Measurements from ENCODE around the gene SLC26A11.
"Not testable (repeated sequence)": the region's sequence is repeated elsewhere in the genome, so short reads cannot be mapped to it uniquely, and the experiment has no call there.

The SLC26A11 gene

DNA sequence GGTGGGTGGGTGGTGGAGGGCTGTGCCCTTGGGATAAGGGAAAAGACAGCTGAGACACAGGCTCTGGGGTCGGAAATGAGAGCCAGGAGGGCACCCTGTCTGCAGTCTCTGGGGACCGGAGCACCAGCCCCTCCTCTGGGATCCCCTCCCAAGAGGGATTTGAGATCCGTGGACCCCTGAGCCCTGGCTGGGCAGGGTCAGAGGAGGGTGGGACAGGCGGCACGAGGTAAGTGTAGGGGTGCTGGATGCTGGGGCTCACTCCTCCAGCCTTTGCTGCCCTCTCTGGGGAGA lies 519 bp upstream of the SLC26A11 start:
- no peak for DNase-seq

DNA sequence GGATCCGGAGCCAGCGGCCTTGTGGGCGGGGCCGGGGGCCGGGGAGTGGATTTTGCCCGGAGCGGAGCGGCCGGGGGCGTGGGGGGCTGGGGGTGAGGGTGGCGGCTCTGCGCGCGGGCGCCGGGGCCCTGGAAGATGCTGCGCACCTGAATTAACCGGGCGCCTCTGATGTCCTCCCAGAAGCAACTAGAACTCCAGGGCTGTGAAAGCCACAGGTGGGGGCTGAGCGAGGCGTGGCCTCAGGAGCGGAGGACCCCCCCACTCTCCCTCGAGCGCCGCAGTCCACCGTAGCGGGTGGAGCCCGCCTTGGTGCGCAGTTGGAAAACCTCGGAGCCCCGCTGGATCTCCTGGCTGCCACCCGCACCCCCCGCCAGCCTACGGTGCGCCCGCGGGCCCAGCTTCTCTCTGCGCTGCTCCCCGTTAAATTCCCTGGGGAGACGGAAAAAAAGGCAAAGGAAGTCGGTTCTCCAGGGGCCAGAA lies 549 bp downstream of the SLC26A11 start:
- DNase-seq, result peak; percentile 25

DNA sequence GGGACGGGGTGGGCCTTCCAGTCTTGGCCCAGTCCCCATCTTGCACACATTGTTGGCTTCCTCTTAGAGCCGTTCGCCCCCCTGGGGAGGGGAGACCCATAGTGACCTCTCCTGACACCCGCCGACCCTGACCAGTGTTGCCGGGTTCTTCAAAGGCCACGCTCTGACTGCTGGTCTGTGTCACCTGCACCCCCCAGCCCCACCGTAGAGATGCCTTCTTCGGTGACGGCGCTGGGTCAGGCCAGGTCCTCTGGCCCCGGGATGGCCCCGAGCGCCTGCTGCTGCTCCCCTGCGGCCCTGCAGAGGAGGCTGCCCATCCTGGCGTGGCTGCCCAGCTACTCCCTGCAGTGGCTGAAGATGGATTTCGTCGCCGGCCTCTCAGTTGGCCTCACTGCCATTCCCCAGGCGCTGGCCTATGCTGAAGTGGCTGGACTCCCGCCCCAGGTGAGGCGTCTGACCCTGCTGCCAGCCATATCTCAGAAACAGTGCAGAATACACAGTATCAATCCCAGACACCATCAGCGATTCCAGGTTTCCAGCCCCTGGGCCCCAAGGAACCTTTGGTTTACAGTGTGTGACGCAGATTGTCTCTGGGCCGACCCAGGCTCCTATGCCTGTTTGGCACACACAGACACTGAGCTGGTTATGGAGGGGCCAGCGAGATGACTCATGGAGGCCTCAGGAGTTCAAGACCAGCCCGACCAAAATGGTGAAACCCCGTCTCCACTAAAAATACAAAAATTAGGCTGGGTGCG lies 1.3 kb downstream of the SLC26A11 start:
- no peak for DNase-seq

DNA sequence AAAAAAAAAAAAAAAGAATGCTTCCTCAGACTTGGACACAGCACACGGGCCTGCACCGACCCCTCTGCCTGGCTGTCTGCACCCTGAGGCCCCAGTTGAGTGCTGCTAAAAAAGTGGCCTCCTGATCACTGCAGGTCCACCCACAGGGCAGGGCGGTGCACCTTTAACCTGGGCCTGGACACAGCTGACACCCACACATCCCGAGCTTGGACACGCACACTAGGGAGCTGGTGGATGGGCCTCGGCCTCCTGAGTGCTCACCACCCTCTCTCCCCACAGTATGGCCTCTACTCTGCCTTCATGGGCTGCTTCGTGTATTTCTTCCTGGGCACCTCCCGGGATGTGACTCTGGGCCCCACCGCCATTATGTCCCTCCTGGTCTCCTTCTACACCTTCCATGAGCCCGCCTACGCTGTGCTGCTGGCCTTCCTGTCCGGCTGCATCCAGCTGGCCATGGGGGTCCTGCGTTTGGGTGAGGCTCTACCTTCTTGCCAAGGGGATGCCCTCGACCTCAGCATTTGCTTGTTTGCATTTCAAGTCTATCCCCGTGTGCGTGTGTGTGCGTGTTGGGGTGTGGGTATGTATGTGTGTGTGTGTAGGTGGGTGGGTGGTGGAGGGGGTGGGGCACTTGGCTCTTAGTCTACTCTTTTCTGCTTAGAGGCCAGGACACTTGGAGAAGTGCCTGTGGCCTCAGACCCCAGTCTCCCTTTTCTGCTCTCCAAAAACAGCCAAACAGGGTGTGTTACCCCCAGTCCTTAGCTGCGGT lies 2.3 kb downstream of the SLC26A11 start:
- DNase-seq, result no peak

DNA sequence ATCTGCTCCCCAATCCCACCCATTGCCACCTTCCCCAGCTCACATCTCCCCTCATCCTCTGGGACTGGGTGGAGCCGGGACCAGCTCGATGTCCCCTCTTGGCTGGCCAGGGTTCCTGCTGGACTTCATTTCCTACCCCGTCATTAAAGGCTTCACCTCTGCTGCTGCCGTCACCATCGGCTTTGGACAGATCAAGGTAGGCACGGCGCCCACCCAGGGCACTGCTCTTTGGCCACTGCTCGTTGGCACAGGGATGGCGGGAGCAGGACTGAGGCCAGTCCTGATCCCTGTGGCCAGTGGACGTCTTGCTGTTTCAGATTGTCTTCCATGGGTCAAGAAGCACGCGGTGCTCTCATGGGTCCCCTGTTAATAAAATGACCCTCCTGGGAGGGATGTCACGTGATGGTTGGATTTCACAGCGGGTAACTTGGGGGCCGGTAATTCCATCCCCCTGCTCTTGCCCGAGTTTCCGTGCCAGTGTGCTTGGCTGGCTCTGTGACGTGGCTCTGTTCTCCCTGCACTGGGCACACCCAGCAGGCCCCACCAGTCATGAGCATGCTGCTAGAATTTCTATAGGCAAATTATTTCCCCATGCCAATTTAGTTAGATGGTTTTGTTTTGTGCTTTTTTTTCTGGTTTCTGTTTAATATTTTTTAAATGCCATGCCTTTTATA lies 3.1 kb downstream of the SLC26A11 start:
- no peak for DNase-seq

DNA sequence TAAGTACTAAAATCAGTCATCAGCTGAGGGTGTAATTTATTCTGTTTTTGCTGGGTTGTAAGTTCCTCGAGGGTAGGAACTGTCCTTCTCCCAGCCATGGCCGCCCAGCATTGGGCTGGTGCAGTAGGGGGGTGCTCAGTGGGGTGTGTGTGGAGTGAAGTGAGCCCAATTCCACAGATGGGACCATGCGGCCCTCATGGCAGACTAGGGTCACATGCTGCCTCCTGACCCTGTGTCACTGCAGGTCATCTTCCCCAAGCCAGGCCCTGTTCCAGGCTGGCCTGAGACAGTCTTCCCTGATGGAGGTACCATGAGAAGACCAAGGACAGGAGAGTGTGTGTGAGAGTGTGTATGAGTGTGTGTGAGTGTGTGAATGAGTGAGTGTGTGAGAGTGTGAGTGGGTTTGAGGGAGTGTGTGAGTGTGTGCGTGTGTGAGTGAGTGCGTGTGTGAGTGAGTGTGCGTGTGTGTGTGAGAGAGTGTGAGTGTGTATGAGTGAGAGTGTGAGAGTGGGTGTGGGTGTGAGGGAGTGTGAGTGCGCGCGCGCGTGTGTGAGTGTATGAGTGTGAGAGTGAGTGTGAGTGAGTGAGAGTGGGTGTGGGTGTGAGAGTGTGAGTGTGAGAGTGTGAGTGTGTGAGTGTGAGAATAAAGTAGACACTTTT lies 3.7 kb downstream of the SLC26A11 start:
- no peak for DNase-seq

DNA sequence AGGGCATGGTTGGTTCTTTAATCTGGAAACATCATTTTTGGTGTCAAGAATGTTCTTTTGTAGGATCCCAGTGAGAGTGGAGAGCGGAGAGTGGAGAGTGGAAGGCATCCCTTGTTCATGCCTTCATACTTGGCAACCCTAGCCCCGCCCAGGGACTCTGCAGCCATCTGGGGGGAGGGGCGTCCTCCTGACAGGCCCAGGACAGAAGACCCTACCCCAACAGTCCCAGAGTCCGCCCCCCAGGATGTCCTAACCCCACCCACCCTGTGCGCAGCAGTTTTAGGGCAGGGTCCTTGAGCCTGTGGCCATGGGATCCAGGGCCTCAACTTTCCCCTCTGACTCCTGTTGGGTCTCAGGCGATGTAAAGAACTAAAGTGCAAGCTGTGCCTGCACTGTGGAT lies 4.5 kb downstream of the SLC26A11 start:
- DNase-seq, result no peak

DNA sequence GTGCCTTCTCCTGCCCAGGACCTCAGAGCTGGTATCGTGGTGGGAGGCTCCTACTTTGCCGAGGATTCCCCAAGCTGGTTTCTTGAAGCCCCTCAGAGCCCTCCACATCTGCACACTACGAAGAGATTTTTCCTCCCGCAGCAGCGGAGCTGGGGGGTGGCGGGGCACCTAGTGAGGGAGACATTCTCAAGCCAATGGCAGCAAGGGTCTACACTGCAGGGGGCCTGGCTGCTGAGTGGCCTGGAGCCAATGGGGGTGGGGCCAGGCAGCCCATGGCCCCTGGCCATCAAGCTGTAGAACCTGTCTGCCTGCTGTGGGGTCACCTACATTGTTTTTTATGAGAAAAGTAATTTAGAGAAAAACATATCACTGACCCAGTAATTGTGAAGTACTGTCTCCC lies 5.0 kb downstream of the SLC26A11 start:
- no peak for DNase-seq

DNA sequence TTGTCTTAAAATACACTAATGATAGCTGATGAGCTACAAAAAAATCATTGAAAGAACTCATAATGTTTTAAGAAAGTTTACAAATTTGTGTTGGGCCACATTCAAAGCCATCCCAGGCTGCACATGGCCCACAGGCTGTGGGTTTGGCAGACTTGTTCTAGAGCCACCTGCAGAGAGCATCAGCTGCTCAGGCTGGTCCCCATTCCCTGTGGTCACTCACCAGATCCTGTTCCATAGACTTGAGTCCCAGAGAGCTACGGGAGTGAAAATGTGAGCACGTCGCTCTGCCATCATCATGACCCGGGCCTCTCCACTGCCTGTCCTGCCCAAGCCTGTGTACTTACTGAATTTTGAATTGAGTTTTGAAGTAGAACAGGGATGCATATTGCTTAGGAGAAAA lies 6.9 kb downstream of the SLC26A11 start:
- no peak for DNase-seq

DNA sequence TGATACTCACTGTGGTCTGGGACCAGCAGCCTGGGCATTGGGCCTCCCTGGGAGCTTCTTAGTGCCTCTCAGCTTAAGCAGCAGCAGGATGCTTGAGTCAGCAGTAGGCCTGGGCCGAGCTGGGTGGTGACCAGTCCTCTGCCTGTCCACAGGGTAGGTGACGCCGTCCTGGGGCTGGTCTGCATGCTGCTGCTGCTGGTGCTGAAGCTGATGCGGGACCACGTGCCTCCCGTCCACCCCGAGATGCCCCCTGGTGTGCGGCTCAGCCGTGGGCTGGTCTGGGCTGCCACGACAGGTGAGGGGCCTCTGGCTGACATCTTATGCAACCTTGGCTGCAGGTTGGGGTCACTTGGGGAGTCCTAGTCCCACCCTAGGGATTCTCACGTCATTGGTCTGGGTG lies 7.4 kb downstream of the SLC26A11 start:
- no peak for DNase-seq

DNA sequence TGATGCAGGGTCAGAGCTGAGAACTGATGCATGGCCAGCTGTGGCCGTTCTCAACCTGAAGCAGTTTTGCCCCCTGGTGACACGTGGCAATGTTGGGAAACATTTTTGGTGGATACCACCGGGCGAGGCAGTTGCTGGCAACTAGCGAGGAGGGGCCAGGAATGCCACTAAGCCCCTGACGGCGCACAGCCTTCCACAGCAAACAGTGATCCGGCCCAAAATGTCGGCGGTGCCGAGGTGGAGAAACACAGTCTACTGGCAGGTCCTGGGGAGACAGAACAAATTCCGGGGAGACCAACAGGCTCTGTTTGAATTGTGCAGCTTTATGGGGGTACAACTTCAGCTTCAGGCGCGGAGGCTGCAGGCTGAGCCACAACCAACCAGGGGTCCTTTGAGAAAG lies 8.2 kb downstream of the SLC26A11 start:
- DNase-seq, result no peak

DNA sequence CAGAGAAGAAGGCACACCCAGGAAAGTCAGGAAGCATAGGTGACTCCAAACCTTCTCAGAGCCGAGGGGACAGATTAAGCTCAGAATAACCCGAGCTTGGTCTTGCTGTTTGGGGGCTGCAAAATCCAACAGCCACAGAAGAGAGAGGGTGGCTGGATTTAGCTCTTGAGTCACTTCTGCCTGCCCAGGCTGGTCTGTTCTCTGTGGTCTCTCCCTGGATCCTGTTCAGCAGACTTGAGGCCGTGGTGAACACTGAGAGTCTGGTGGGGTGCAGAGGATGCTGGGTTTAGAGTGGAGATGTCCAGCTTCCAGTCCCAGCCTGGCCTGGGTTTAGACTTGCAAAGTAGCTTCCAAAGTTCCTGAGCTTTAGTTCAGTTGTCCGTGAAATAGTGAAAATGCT lies 8.8 kb downstream of the SLC26A11 start:
- no peak for DNase-seq

DNA sequence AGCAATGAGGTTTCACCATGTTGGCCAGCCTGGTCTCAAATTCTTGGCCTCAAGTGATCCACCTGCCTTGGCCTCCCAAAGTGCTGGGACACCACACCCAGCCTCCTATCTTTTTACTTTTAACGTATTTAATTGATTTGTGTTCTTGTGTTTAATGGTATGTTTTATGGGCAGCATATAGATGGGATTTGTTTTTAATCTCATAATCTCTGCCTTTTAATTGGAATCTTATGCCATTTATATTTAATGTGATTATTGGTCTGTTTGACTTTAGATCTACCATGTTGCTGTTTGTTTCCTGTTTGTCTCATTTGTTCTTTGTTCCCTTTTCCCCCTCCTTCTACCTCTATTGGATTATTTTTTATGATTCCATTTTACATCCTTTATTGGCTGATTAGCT lies 12.2 kb downstream of the SLC26A11 start:
- DNase-seq, result no peak

DNA sequence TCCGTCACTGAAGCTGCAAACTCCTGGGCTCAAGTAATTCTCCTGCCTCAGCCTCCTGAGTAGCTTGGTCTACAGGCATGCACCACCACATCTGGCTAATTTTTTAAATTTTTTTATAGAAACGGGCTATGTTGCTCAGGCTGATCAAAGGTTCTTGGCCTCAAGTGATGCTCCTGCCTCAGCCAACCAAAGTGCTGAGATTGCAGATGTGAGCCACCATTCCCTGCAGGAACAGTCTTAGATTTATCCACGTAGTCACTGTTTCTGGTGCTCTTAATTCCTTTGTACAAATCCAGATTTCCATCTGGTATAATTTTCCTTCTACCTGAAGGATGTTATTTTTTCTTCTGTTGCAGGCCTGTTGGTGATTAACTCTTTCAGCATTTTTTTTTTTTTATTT lies 13.0 kb downstream of the SLC26A11 start:
- DNase-seq, result no peak

DNA sequence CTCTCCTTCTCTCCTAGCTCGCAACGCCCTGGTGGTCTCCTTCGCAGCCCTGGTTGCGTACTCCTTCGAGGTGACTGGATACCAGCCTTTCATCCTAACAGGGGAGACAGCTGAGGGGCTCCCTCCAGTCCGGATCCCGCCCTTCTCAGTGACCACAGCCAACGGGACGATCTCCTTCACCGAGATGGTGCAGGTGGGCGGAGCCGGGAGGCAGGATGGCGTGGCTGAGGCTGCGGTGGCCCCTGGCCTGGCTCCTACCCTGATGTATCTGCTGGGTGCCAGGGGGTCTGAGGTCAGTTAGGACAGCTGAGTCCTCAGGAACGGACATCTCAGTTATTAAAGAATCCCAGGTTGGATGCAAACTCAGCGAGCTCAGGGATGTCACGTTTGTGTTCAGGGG lies 16.7 kb downstream of the SLC26A11 start:
- no peak for DNase-seq

DNA sequence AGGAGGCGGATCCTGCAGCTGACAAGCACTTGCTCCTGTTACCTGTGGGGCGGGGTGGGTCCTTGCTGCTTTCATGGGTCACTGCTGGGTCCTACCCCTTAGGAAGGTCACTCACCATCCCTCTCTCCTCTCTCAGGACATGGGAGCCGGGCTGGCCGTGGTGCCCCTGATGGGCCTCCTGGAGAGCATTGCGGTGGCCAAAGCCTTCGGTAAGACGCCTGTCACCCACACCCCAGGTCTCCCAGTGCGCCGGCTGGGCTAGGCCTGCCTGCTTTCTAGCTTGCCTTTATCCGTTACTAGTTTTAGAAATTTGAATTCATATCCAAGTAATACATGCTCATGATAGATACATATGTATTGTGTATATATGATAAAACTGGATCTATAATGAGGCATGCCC lies 17.2 kb downstream of the SLC26A11 start:
- DNase-seq, result no peak

DNA sequence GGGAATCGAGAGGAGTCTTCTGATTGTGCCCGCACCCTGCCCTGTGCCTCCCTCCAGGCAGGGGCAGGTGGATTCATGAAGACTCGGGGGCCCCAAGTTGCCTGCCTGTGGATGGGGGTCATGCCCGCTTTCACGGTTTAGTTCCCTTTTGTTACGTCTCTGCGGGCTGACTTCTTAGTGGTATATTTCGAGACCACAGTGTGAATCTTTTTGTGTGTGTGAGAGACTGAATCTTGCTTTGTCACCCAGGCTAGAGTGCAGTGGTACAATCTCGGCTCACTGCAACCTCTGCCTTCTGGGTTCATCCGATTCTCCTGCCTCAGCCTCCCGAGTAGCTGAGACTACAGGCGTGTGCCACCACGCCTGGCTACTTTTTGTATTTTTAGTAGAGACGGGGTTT lies 22.3 kb downstream of the SLC26A11 start:
- no peak for DNase-seq

DNA sequence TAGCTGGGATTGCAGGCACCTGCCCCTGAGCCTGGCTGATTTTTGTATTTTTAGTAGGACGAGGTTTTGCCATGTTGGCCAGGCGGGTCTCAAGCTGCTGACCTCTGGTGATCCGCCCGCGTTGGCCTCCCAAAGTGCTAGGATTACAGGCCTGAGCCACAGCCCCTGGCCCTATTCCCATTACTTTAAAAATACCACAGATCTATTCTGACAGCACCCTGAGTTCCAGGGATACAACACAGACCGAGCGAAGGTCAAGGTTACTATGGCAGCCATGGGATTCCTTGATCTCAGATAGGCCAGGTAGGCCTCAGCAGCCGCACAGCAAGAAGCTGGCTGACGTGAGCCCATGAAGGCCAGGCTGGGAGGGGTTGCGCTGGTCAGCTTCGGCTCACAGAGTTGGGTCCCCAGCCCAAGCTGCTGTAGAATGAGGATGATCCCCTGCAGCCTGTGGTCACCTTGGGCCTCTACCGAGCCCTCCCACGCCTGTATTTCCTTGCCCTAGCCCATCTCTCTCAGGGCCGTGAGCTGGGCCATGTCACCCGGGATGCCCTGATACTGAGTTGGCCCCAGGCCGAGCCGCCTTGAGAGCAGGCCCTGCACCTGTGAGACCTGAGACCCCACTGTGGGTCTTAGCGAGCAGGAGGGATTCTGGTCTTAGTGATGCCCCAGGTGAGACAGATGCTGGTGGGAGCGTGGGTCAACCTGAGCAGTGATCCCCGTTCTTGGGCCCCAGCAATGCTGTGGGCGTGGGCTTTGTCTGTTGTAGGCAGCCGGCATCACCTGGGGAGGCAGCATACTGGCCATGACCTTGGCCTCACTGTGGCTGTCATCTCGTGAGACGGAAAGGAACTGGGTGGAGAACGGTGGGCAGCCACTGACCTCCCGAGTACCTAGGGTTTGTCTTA lies 23.6 kb downstream of the SLC26A11 start:
- DNase-seq, result no peak

DNA sequence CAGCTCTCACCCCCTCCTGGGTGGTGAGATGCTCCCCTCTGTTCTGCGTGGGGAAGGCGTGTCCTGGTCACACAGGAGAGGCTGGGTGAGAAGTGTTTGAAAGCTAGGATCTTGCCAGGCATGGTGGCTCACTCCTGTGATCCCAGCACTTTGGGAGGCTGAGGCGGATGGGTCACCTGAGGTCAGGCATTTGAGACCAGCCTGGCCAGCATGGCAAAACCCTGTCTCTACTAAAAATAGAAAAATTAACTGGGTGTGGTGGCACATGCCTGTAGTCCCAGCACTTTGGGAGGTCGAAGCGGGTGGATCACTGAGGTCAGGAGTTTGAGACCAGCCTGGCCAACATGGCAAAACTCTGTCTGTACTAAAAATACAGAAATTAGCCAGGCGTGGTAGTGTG lies 24.2 kb downstream of the SLC26A11 start:
- not testable (repeated sequence) for DNase-seq

DNA sequence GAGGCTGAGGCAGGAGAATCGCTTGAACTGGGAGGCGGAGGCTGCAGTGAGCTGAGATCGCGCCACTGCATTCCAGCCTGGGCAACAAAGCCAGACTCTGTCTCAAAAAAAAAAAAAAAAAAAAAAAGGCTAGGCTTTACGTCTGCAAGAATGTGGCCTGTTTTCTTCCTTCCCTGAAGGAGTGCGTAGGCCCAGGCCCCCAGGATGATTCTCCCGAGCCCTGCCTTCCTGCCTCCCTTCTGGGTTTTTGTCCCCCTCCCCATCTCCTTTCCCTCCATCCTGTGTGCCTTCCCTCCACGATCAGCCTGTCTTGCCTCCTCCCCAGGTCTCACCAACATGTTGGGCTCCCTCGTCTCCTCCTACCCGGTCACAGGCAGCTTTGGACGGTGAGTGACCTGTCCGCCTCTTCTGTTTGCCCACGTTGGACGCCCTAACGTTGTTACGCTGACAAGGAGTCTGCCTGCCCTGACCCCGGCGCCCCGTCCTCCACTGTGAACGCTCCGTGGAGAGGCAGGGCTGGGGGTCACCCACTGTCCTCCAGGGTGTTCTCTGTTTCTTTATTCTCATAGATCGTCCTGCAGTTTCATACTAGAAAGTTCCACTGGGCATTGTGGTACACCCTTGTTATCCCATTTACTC lies 24.8 kb downstream of the SLC26A11 start:
- no peak for DNase-seq

DNA sequence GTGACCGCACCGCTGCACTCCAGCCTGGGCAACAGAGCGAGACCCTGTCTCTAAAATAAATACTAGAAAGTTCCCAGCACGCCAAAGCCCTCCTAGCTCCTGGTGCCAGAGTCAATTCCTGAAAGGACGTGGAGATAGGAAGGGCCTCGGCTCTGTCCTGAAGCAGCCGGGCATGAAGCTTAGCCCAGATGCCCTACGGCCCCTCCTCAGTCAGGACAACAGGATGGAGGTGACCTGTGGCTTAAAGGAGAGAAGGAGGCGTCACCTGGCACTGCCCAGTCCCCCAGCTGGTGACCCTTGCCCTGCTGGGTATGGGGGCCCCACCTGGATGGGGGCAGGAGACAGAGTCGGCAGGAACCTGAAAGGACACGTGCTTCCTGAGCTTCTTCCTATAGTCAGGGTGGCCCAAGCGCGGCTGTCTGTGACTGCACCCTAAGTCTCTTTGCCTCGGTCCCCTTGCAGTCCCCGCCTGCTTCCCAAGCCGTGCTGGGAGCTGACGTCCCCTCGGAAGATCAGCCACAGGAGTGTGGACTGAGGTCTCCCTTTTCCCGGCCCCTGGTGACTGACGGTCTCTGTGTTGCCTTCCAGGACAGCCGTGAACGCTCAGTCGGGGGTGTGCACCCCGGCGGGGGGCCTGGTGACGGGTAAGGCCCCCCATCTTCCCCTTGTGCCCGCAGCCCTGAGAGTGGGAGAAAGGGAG lies 25.5 kb downstream of the SLC26A11 start:
- no peak for DNase-seq
